ENCODE measurements around the gene DCXR. TPM values are rescaled to one million over a fixed set of nuclear protein-coding genes. Genes with fewer than 3 reads are reported as not detected.

Gene DCXR
- total RNA-seq, 4 donors from 2014 or later = 130 to 296 (median 223) TPM

DNA sequence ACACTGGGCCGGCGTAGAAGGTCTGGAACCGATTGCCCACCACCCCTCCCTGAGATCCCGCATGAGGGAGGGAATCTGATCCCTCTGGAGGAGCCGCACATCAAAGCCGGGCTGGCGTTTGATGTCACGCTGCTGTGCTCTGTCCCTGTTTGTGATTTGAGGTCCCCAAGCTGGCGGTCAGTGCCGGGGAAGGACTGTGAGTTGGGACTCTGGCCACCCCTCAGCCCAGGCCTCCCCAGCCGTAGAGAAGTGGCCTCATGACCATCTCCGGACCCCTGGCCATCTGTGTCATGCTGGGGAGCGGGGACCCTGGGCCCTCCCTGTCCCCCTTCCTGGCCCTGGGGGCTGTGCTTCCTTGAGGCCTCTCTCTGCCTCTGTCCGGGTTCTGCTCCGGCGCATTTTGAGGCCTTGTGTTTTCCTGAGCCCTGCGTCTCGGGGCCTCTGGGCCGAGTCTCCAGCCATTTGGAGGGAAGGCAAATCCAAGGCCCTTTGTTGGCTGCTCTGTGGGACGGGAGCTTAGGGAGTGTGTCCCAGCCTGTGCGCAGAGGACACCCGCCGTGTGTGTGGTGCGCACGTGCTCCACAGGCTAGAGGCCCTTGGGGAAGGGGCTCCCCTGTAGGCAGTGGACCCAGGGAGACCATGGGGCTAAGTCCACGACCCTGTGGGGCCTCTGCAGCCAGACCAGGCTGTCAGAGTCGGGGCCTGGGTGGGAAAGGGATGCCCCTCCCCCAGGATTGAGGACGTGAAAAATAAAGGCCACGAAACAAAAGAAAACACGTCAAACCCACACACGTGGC, 45.0 kb downstream of the DCXR start:
- Histone ChIP-seq H3K4me3 (peak overlapping the region; percentile 32 to 59 (median 34)), H3K36me3 (peaks cover 0 to 4% of the 10 kb centered on the region in 2 donors), H3K27me3 (no peaks in the 10 kb centered on the region), H3K27ac (peak overlapping the region; percentile 84 to 87 (median 86)), H3K9me3 (no peaks in the 10 kb centered on the region), H3K4me1 (peaks cover 17 to 23% of the 10 kb centered on the region in 2 donors)
- TF ChIP-seq POLR2A (IDR thresholded peaks at IDR 0.05) = no peak
- TF ChIP-seq, protein P1, sequence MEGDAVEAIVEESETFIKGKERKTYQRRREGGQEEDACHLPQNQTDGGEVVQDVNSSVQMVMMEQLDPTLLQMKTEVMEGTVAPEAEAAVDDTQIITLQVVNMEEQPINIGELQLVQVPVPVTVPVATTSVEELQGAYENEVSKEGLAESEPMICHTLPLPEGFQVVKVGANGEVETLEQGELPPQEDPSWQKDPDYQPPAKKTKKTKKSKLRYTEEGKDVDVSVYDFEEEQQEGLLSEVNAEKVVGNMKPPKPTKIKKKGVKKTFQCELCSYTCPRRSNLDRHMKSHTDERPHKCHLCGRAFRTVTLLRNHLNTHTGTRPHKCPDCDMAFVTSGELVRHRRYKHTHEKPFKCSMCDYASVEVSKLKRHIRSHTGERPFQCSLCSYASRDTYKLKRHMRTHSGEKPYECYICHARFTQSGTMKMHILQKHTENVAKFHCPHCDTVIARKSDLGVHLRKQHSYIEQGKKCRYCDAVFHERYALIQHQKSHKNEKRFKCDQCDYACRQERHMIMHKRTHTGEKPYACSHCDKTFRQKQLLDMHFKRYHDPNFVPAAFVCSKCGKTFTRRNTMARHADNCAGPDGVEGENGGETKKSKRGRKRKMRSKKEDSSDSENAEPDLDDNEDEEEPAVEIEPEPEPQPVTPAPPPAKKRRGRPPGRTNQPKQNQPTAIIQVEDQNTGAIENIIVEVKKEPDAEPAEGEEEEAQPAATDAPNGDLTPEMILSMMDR (IDR thresholded peaks at IDR 0.05 in 4 of 5, conservative IDR thresholded peaks at IDR 0.05 in 1 of 5) = no peak
- peak; percentile 19 to 39 for ATAC-seq
- in situ Hi-C loops (cut with MboI; ENCODE audit: low sequenced_read_pairs in 4 of 4) = no loop called here
- DNase-seq = no peak
- intact Hi-C loops (cut with DNase I; ENCODE audit: low total_unique reads) = no loop called here

DNA sequence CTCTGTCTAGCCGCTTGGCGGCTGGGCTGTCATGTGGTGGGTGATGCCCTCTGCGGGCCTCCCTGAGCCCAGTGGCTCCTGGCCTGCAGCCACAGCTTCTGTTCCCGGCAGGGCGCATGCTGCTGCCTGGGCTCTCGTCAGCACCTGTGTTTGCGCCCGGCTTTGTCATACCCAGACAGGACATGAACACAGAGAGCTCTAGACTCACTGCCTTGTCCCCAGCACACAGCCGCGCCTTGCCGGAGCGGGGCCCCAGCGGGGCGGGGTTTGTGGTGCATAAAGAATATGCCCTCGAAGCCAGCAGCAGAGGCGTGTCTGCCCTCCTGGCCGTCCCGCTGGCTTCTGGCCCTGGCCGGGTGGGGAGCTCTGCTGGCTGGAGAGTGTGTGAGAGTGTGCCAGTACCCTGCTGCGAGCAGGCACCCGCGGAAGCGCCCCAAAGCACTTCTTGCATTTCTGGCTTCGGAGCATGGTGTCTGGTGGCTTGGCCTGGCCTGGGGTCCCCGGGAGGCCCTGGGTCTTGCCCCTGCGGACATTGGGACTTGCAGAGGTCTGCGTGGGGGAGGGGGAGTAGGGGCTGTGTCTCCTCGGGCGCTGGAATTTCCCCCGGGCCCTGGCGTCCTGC, 45.7 kb downstream of the DCXR start:
- Histone ChIP-seq H3K27me3 (no peaks in the 10 kb centered on the region), H3K36me3 (peaks cover 0 to 11% of the 10 kb centered on the region in 2 donors), H3K4me3 (peak overlapping the region; percentile 32 to 59 (median 34)), H3K9me3 (no peaks in the 10 kb centered on the region), H3K4me1 (peaks cover 17 to 23% of the 10 kb centered on the region in 2 donors), H3K27ac (peak overlapping the region; percentile 84 to 87 (median 86))
- peak; percentile 29 to 37 for TF ChIP-seq POLR2A (IDR thresholded peaks at IDR 0.05)
- TF ChIP-seq, protein P1 (IDR thresholded peaks at IDR 0.05 in 4 of 5, conservative IDR thresholded peaks at IDR 0.05 in 1 of 5) = peak in 1 of 5 experiments; percentile 20
- intact Hi-C loops (cut with DNase I; ENCODE audit: low total_unique reads) (loop anchor here (1.0 kb wide), 1 partner anchor 32 kb away; no protein-coding TSS in a partner anchor), in situ Hi-C loops (cut with MboI; ENCODE audit: low sequenced_read_pairs in 4 of 4) (no loop called here)
- peak; percentile 82 to 93 for DNase-seq
- ATAC-seq = peak; percentile 93 to 94

DNA sequence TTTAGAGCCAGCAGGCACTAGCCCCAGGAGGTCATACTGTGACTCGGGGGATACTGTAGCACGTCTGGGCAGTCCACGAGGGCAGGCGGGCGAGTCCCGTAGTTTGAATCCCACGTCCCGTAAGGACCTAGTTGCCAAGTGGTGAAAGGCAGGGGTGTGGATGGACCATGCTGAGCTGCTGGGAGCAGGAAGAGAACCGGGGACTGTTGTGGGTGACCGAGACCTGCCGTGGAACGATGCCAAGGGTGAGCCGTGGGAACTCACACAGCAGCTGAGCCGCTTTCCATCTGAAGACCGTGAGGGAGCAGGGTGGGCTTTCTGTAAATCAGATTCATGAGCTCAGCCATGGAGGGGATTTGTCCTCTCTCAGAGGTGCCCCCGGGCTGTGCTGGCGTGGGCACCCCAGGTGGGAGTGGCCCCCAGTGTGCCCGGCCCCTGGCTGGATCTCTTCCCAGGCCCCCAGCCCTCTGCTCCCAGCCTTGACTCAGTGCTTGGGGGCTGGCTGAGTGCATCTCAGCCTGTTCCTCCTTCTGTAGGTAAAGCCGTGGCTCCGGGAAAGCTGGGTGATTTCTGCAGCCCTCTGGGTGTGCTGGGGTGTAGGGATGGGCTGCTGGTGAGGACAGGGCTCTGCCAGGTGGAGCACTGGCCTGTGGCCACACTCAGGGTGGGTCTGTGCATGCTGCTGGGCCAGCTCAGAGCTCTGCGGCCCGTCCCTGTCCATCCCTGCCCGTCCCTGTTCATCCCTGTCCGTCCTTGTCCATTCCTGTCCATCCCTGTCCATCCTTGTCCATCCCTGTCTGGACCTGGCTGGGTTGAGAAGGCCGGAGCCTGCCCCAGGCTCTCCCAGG, 46.4 kb downstream of the DCXR start:
- H3K9me3 ChIP-seq = no peaks in the 10 kb centered on the region
- H3K4me3 ChIP-seq = peak overlapping the region in 1 of 4 donors; percentile 32
- TF ChIP-seq, protein P1 (IDR thresholded peaks at IDR 0.05 in 4 of 5, conservative IDR thresholded peaks at IDR 0.05 in 1 of 5) = no peak
- no peak for TF ChIP-seq POLR2A (IDR thresholded peaks at IDR 0.05)
- no peaks in the 10 kb centered on the region for H3K27me3 ChIP-seq
- intact Hi-C loops (cut with DNase I; ENCODE audit: low total_unique reads) = loop anchor here (1.0 kb wide), 1 partner anchor 32 kb away; no protein-coding TSS in a partner anchor
- peaks cover 0 to 13% of the 10 kb centered on the region in 2 donors for H3K36me3 ChIP-seq
- H3K27ac ChIP-seq = peak overlapping the region; percentile 84 to 87 (median 86)
- ATAC-seq (peak in 1 of 2 donors; percentile 2), DNase-seq (no peak)
- H3K4me1 ChIP-seq = peaks cover 17 to 23% of the 10 kb centered on the region in 2 donors
- in situ Hi-C loops (cut with MboI; ENCODE audit: low sequenced_read_pairs in 4 of 4) = no loop called here

DNA sequence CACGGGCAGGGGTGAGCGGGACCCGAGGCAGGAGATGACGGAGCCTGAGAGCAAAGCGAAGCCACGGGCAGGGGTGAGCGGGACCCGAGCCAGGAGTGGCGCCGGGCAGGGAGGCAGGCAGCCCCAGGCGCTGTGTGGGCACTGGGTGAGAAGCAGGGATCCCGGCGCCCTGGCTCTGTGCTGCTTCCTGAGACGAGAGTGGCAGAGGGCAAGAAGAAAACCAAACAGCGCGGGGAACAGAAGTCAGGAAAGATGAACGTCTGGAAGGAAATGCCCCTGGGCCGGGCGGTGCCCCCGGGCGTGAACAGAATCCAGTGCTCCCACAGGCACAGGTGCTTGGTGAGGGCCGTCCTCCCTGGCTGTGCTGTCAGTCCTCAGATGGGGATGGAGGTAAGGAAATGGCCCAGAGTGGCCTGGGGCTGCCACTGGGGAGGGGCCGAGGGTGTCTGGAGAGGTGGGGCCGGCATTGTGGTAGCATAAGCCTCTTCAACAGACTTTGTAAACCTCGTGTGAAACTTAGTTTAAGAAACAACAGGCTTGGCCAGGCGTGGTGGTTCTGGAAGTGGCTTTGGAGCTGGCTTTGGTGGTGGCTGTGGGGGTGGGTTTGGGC, 50.2 kb downstream of the DCXR start:
- Histone ChIP-seq H3K27ac (no peak overlapping the region), H3K4me1 (peaks cover 10 to 16% of the 10 kb centered on the region in 2 donors), H3K36me3 (peaks cover 0 to 36% of the 10 kb centered on the region in 2 donors), H3K9me3 (no peaks in the 10 kb centered on the region), H3K27me3 (no peaks in the 10 kb centered on the region), H3K4me3 (no peak overlapping the region)
- intact Hi-C loops (cut with DNase I; ENCODE audit: low total_unique reads) = no loop called here
- in situ Hi-C loops (cut with MboI; ENCODE audit: low sequenced_read_pairs in 4 of 4) = no loop called here
- TF ChIP-seq POLR2A (IDR thresholded peaks at IDR 0.05) = no peak
- TF ChIP-seq, protein P1 (IDR thresholded peaks at IDR 0.05 in 4 of 5, conservative IDR thresholded peaks at IDR 0.05 in 1 of 5) = no peak
- ATAC-seq (no peak), DNase-seq (no peak)

Data from gastrocnemius medialis (tissue), 4 donors.